ENCODE data around the gene KIAA0930.

GRCh38 chr22:45276507-45277105 is 35.9 kb upstream of the KIAA0930 start:
- TF ChIP-seq RCOR1 (IDR thresholded peaks at IDR 0.05; ENCODE audit: low read length) (no peak), SIN3A (IDR thresholded peaks at IDR 0.05; ENCODE audit: borderline replicate concordance, low read depth, low read length) (no peak), EP300 (IDR thresholded peaks at IDR 0.05; ENCODE audit: borderline replicate concordance in 1 of 2, low read depth in 1 of 2, low read length in 1 of 2) (no peak), RAD21 (IDR thresholded peaks at IDR 0.05; ENCODE audit: low read length) (no peak), CTCF (IDR thresholded peaks at IDR 0.05) (no peak), MXI1 (IDR thresholded peaks at IDR 0.05; ENCODE audit: low read depth, low read length) (no peak), CHD2 (IDR thresholded peaks at IDR 0.05; ENCODE audit: low read length, partially characterized antibody) (no peak), POLR2AphosphoS5 (IDR thresholded peaks at IDR 0.05; ENCODE audit: low read depth, low read length) (no peak), TEAD4 (IDR thresholded peaks at IDR 0.05; ENCODE audit: borderline replicate concordance, insufficient read depth) (no peak)
- TF ChIP-seq, protein P1, sequence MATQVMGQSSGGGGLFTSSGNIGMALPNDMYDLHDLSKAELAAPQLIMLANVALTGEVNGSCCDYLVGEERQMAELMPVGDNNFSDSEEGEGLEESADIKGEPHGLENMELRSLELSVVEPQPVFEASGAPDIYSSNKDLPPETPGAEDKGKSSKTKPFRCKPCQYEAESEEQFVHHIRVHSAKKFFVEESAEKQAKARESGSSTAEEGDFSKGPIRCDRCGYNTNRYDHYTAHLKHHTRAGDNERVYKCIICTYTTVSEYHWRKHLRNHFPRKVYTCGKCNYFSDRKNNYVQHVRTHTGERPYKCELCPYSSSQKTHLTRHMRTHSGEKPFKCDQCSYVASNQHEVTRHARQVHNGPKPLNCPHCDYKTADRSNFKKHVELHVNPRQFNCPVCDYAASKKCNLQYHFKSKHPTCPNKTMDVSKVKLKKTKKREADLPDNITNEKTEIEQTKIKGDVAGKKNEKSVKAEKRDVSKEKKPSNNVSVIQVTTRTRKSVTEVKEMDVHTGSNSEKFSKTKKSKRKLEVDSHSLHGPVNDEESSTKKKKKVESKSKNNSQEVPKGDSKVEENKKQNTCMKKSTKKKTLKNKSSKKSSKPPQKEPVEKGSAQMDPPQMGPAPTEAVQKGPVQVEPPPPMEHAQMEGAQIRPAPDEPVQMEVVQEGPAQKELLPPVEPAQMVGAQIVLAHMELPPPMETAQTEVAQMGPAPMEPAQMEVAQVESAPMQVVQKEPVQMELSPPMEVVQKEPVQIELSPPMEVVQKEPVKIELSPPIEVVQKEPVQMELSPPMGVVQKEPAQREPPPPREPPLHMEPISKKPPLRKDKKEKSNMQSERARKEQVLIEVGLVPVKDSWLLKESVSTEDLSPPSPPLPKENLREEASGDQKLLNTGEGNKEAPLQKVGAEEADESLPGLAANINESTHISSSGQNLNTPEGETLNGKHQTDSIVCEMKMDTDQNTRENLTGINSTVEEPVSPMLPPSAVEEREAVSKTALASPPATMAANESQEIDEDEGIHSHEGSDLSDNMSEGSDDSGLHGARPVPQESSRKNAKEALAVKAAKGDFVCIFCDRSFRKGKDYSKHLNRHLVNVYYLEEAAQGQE (IDR thresholded peaks at IDR 0.05; ENCODE audit: low read depth, low read length), result no peak
